ENCODE measurements around the gene MNS1. TPM values are rescaled to one million over a fixed set of nuclear protein-coding genes. Genes with fewer than 3 reads are reported as not detected.

The MNS1 gene
- total and polyA plus RNA-seq, 2 experiments from 2014 or later, result 2.9 to 3.6 TPM

DNA sequence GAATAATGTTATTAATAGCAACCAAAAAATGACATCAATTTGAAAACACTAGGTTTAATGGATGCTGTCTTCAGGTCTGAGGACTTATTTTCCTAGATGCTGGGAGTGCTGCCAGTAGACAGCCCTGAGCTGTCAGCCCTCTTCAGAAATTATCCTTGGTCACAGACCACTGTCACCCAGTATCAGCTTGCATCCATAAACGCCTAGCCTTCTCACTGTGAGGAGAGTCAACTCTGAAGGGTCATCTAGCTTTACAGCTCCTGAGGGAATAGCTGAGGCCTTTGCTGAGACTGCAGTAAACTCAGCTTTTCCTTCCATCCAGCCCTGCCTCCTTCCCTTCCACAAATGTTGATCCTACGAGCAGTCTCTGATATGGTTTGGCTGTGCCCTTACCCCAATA is 19.4 kb upstream of the MNS1 start:
- Histone ChIP-seq H3K36me3 (ENCODE audit: low read depth) (no peaks in the 10 kb centered on the region), H2AFZ (no peak overlapping the region), H3K4me1 (ENCODE audit: insufficient read depth) (no peaks in the 10 kb centered on the region), H3K27me3 (replicated peaks; ENCODE audit: insufficient read depth) (no peaks in the 10 kb centered on the region), H3K9me3 (ENCODE audit: low read depth) (no peaks in the 10 kb centered on the region), H3K9ac (no peak overlapping the region), H3K79me2 (ENCODE audit: insufficient read depth) (no peaks in the 10 kb centered on the region), H3F3A (ENCODE audit: insufficient read depth) (no peaks in the 10 kb centered on the region), H3K4me2 (ENCODE audit: unreplicated experiment) (no peak overlapping the region), H3K27ac (no peak overlapping the region), H3K4me3 (no peak overlapping the region), H3K9me2 (ENCODE audit: insufficient read depth) (no peaks in the 10 kb centered on the region), H4K20me1 (ENCODE audit: insufficient read depth) (no peaks in the 10 kb centered on the region)
- no peak for DNase-seq
- in situ Hi-C loops (cut with MboI), result loop anchor here (25.0 kb wide), 3 partner anchors 403 to 1053 kb away; no protein-coding TSS in a partner anchor
- TF ChIP-seq EZH2 (IDR thresholded peaks at IDR 0.05; ENCODE audit: insufficient read depth, poor library complexity, severe bottlenecking), result no peak
- 63 to 69% methylated on average over 2 of the region's 2 CpGs for WGBS, 2 experiments (ENCODE audit: low coverage in 1 of 2, low lambda C conversion rate in 2 of 2, missing lambda C conversion rate in 2 of 2)

DNA sequence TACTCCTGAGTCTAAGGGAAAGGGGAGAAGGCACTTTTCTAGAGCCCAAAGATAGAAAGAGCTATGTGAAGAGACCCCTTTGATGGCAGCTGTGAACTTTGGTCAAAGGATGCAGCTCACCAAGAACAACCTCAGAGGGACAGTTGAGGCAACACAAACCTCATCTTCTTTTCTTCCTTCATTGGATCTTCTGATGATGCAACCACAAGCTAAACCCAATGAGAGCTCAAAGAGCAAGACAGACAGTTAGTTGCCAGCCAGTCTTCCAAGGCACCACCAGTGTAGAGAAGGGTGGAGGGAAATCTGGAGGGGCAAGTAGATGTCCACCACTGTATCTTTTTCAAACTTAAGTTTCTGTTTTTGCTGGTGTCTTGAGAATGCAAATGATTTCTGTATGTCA is 10.4 kb upstream of the MNS1 start:
- Histone ChIP-seq H3K79me2 (ENCODE audit: insufficient read depth) (no peaks in the 10 kb centered on the region), H3K4me2 (ENCODE audit: unreplicated experiment) (no peak overlapping the region), H3K4me3 (no peak overlapping the region), H3K27me3 (replicated peaks; ENCODE audit: insufficient read depth) (0 out of 2 replicates have a peak, but pooled peaks cover 4% of the 10 kb centered on the region), H3K36me3 (ENCODE audit: low read depth) (no peaks in the 10 kb centered on the region), H3F3A (ENCODE audit: insufficient read depth) (no peaks in the 10 kb centered on the region), H2AFZ (no peak overlapping the region), H3K27ac (no peak overlapping the region), H4K20me1 (ENCODE audit: insufficient read depth) (no peaks in the 10 kb centered on the region), H3K9me2 (ENCODE audit: insufficient read depth) (no peaks in the 10 kb centered on the region), H3K9me3 (ENCODE audit: low read depth) (no peaks in the 10 kb centered on the region), H3K9ac (no peak overlapping the region), H3K4me1 (ENCODE audit: insufficient read depth) (no peaks in the 10 kb centered on the region)
- TF ChIP-seq EZH2phosphoT487 (IDR thresholded peaks at IDR 0.05; ENCODE audit: insufficient read depth, low read depth), result no peak
- in situ Hi-C loops (cut with MboI), result loop anchor here (25.0 kb wide), 3 partner anchors 412 to 1062 kb away; no protein-coding TSS in a partner anchor
- DNase-seq, result no peak

DNA sequence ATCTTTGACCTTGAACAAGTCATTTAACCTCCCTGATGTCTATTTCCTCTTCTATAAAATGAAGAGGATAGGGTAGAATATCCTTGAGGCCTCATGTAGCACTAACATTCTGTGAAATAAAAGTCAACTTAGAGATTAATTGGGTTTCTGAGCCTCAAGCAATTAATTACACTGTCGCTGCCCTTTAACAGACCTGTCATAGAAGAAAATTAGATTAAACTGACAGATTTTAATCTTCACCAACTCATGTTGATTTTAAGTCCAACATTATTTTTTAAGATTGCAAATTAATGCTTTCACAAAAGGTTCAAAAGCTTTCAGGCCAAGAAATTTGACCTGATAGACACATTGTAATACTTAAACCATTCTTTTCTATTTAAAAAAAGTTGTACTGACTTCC is 8.1 kb upstream of the MNS1 start:
- WGBS, 2 experiments (ENCODE audit: low coverage in 1 of 2, low lambda C conversion rate in 2 of 2, missing lambda C conversion rate in 2 of 2), result 25 to 39% methylated on average over 1 of the region's 1 CpG

DNA sequence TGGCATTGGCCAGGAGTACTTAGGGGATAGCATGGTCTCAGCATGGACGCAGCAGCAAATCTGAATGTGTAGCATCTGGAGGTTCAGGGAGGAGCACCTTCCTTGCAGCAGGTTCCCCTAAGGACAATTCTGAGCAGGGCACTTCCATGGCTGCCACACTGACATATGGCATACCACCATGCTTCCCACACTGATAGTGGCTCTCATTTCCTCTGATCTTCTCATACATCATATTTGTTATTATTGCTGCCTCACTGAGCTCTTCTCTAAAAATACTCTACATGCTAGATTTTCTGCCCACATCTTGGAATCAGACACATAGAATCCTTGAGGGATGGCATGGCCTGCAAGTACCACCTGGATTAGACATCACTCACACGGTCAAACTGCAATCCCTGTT is 7.3 kb upstream of the MNS1 start:
- no peaks in the 10 kb centered on the region for H3K9me2 ChIP-seq (ENCODE audit: insufficient read depth)
- no peak overlapping the region for H3K4me3 ChIP-seq
- in situ Hi-C loops (cut with MboI), result no loop called here
- TF ChIP-seq EZH2phosphoT487 (IDR thresholded peaks at IDR 0.05; ENCODE audit: insufficient read depth, low read depth) (no peak), EZH2 (IDR thresholded peaks at IDR 0.05; ENCODE audit: insufficient read depth, poor library complexity, severe bottlenecking) (no peak)
- no peak overlapping the region for H3K4me2 ChIP-seq (ENCODE audit: unreplicated experiment)
- no peak for DNase-seq
- H3K36me3 ChIP-seq (ENCODE audit: low read depth), result no peaks in the 10 kb centered on the region
- H3K9me3 ChIP-seq (ENCODE audit: low read depth), result no peaks in the 10 kb centered on the region
- H3K27me3 ChIP-seq (replicated peaks; ENCODE audit: insufficient read depth), result 0 out of 2 replicates have a peak, but pooled peaks cover 4% of the 10 kb centered on the region
- no peak overlapping the region for H2AFZ ChIP-seq
- H3K27ac ChIP-seq, result no peak overlapping the region
- WGBS, 2 experiments (ENCODE audit: low coverage in 1 of 2, low lambda C conversion rate in 2 of 2, missing lambda C conversion rate in 2 of 2), result 52 to 70% methylated on average over 2 of the region's 2 CpGs
- H3K9ac ChIP-seq, result no peak overlapping the region
- H4K20me1 ChIP-seq (ENCODE audit: insufficient read depth), result no peaks in the 10 kb centered on the region
- no peaks in the 10 kb centered on the region for H3K4me1 ChIP-seq (ENCODE audit: insufficient read depth)
- no peaks in the 10 kb centered on the region for H3K79me2 ChIP-seq (ENCODE audit: insufficient read depth)
- no peaks in the 10 kb centered on the region for H3F3A ChIP-seq (ENCODE audit: insufficient read depth)

More for the DNA sequence above, 8.1 kb upstream of the MNS1 start:
- no peaks in the 10 kb centered on the region for H3K79me2 ChIP-seq (ENCODE audit: insufficient read depth)
- H3K4me3 ChIP-seq, result no peak overlapping the region
- TF ChIP-seq EZH2 (IDR thresholded peaks at IDR 0.05; ENCODE audit: insufficient read depth, poor library complexity, severe bottlenecking) (no peak), EZH2phosphoT487 (IDR thresholded peaks at IDR 0.05; ENCODE audit: insufficient read depth, low read depth) (no peak)
- H3K9ac ChIP-seq, result no peak overlapping the region
- no peaks in the 10 kb centered on the region for H4K20me1 ChIP-seq (ENCODE audit: insufficient read depth)
- in situ Hi-C loops (cut with MboI), result no loop called here
- 0 out of 2 replicates have a peak, but pooled peaks cover 4% of the 10 kb centered on the region for H3K27me3 ChIP-seq (replicated peaks; ENCODE audit: insufficient read depth)
- H3K4me1 ChIP-seq (ENCODE audit: insufficient read depth), result no peaks in the 10 kb centered on the region
- no peaks in the 10 kb centered on the region for H3K9me3 ChIP-seq (ENCODE audit: low read depth)
- no peak overlapping the region for H2AFZ ChIP-seq
- no peaks in the 10 kb centered on the region for H3K36me3 ChIP-seq (ENCODE audit: low read depth)
- H3K9me2 ChIP-seq (ENCODE audit: insufficient read depth), result no peaks in the 10 kb centered on the region
- no peak overlapping the region for H3K4me2 ChIP-seq (ENCODE audit: unreplicated experiment)
- DNase-seq, result no peak
- no peaks in the 10 kb centered on the region for H3F3A ChIP-seq (ENCODE audit: insufficient read depth)
- no peak overlapping the region for H3K27ac ChIP-seq

DNA sequence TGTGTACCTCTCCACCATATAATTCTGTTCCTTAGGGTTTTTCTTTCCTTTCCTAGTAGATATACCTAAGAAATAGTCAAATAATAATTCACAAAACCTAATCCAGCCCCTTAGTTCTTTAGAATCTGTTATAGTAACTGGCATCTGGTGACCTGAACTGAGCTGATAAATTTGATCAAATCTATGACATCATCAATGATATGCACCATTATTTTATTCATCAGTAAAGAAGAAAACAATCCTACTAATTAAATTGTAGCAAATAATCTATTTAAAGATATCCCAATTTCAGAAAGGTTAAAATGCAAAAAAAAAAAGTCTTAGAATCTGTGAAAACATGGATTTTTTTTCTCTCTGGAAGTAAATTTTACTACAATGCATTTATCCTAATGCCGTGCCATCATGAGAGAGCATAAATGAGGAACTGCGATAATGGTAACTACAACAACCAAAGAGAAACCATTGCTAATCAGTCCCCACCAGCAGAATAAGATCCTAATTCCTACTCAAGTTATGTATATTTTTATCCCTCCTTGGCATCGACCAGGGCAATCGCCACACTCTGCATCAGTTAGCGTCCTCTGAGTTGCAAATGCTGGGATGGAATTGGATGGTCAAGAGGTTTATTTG is 6.6 kb upstream of the MNS1 start:
- H3K27me3 ChIP-seq (replicated peaks; ENCODE audit: insufficient read depth), result 0 out of 2 replicates have a peak, but pooled peaks cover 4% of the 10 kb centered on the region
- TF ChIP-seq EZH2phosphoT487 (IDR thresholded peaks at IDR 0.05; ENCODE audit: insufficient read depth, low read depth), result no peak
- TF ChIP-seq EZH2 (IDR thresholded peaks at IDR 0.05; ENCODE audit: insufficient read depth, poor library complexity, severe bottlenecking), result no peak

More for the DNA sequence above, 6.6 kb upstream of the MNS1 start:
- H3K4me2 ChIP-seq (ENCODE audit: unreplicated experiment), result no peak overlapping the region
- WGBS, 2 experiments (ENCODE audit: low coverage in 1 of 2, low lambda C conversion rate in 2 of 2, missing lambda C conversion rate in 2 of 2), result 79 to 80% methylated on average over 5 of the region's 5 CpGs
- H3K9ac ChIP-seq, result no peak overlapping the region
- H2AFZ ChIP-seq, result no peak overlapping the region
- H3K9me2 ChIP-seq (ENCODE audit: insufficient read depth), result no peaks in the 10 kb centered on the region
- no peak for DNase-seq
- no peaks in the 10 kb centered on the region for H3F3A ChIP-seq (ENCODE audit: insufficient read depth)
- H3K36me3 ChIP-seq (ENCODE audit: low read depth), result no peaks in the 10 kb centered on the region
- H3K4me3 ChIP-seq, result no peak overlapping the region
- no peaks in the 10 kb centered on the region for H4K20me1 ChIP-seq (ENCODE audit: insufficient read depth)
- no peak overlapping the region for H3K27ac ChIP-seq
- no peaks in the 10 kb centered on the region for H3K9me3 ChIP-seq (ENCODE audit: low read depth)
- no peaks in the 10 kb centered on the region for H3K4me1 ChIP-seq (ENCODE audit: insufficient read depth)
- no peaks in the 10 kb centered on the region for H3K79me2 ChIP-seq (ENCODE audit: insufficient read depth)
- in situ Hi-C loops (cut with MboI), result no loop called here
